GM12878 (cell line): ENCODE results near the gene EYS. TPM values are rescaled to one million over a fixed set of nuclear protein-coding genes. Genes with fewer than 3 reads are reported as not detected.

ENCODE experiments used
- ATAC-seq: fragments of 200-7000 bp; cut with Tn5 transposase; 3 replicates; pipeline ENCODE4 v1.9.1; 2020; ENCODE audit warnings: mild to moderate bottlenecking, moderate library complexity
- BruUV-seq: library from RNA; stranded (reverse); fragments of 400-500 nt; replicated peaks from 2 replicates; lab custom pipeline; 2021; lab: Mats Ljungman, UMichigan
- CTCF ChIA-PET: fragments of 300-600 bp; sonication (Branson Sonifier 250); formaldehyde crosslinking; extraction: SDS; loops from one replicate; lab custom pipeline; 2021; ENCODE audit warnings: inconsistent platforms; lab: Yijun Ruan, JAX
- POLR2A ChIA-PET: fragments of 350-600 bp; formaldehyde crosslinking; extraction: SDS; loops from one replicate; lab custom pipeline; 2021; ENCODE audit warnings: inconsistent platforms; lab: Charles Lee
- RAD21 ChIA-PET: fragments of 300-600 bp; sonication (Branson Sonifier 250); formaldehyde crosslinking; loops from one replicate; lab custom pipeline; 2023; ENCODE audit warnings: antibody characterized with exemption; ENCODE audit not compliant: unreplicated experiment; lab: Charles Lee
- SMC1A ChIA-PET: fragments of 300-600 bp; sonication (Branson Sonifier 250); formaldehyde crosslinking; loops from one replicate; lab custom pipeline; 2023; ENCODE audit not compliant: unreplicated experiment, uncharacterized antibody; lab: Charles Lee
- DNase-seq: peaks from one replicate; pipeline ENCODE4 v3.0.0-alpha.2; 2011; ENCODE audit warnings: low read depth, low spot score
- FAIRE-seq: peaks from 3 replicates; lab custom pipeline; 2011; peaks lifted over from hg19 to GRCh38; lab: Jason Lieb, UNC
- H2AFZ ChIP-seq: 2 replicates; pipeline ENCODE4 v1.6.0; 2011; ENCODE audit warnings: low read depth, low read length, control low read depth; ENCODE audit not compliant: control insufficient read depth
- H3K27ac ChIP-seq: 2 replicates; pipeline ENCODE4 v1.5.1; 2011; ENCODE audit warnings: control low read depth; ENCODE audit not compliant: control insufficient read depth, insufficient read depth
- H3K27me3 ChIP-seq, 2 experiments: replicated peaks in 1 of 2; 2 replicates each; pipeline versions ENCODE4 v1.6.0 to v1.6.1; 2011; ENCODE audit warnings: low read length in 1 of 2; ENCODE audit not compliant: control insufficient read depth in 2 of 2, insufficient read depth in 2 of 2
- H3K36me3 ChIP-seq, 2 experiments: 2 replicates each; pipeline ENCODE4 v1.5.1; 2011; ENCODE audit warnings: low read length in 1 of 2; ENCODE audit not compliant: control insufficient read depth in 2 of 2, insufficient read depth in 2 of 2
- H3K4me1 ChIP-seq: 2 replicates; pipeline ENCODE4 v1.6.1; 2011; ENCODE audit warnings: mild to moderate bottlenecking, low read length, moderate library complexity, mixed read lengths; ENCODE audit not compliant: control insufficient read depth, insufficient read depth
- H3K4me2 ChIP-seq: 2 replicates; pipeline ENCODE4 v1.6.0; 2011; ENCODE audit warnings: control low read depth; ENCODE audit not compliant: control insufficient read depth, insufficient read depth
- H3K4me3 ChIP-seq: fragments of 200-600 bp; sonication (generic); 2 replicates; pipeline ENCODE4 v1.5.1; 2016
- H3K79me2 ChIP-seq: 2 replicates; pipeline ENCODE4 v1.6.0; 2011; ENCODE audit warnings: low read length; ENCODE audit not compliant: control insufficient read depth, insufficient read depth
- H3K9ac ChIP-seq: 2 replicates; pipeline ENCODE4 v1.8.0; 2011; ENCODE audit warnings: low read length, control low read depth, mixed read lengths; ENCODE audit not compliant: control insufficient read depth, insufficient read depth
- H3K9me3 ChIP-seq: replicated peaks from 3 replicates; pipeline ENCODE4 v1.5.1; 2011; ENCODE audit warnings: mild to moderate bottlenecking, low read length; ENCODE audit not compliant: control insufficient read depth, insufficient read depth
- H4K20me1 ChIP-seq: 2 replicates; pipeline ENCODE4 v1.6.0; 2011; ENCODE audit not compliant: control insufficient read depth, insufficient read depth
- CBFB ChIP-seq: IDR thresholded peaks from 2 replicates; pipeline ENCODE4 v1.6.1; 2016; ENCODE audit warnings: antibody characterized with exemption, low read depth
- EP300 ChIP-seq, 2 experiments: fragments of 150-350 bp in 1 of 2; IDR thresholded peaks; 2 replicates each; pipeline ENCODE4 v1.6.1; 2011 to 2012; ENCODE audit warnings: low read depth in 2 of 2, low read length in 2 of 2, borderline replicate concordance in 1 of 2, improper control_type of control experiment in 1 of 2, inconsistent platforms in 1 of 2; ENCODE audit not compliant: control insufficient read depth in 1 of 2
- FOS ChIP-seq: IDR thresholded peaks from 3 replicates; pipeline ENCODE4 v1.6.1; 2011; ENCODE audit warnings: borderline replicate concordance; ENCODE audit not compliant: insufficient read length; ENCODE audit errors: extremely low read depth
- HDGF ChIP-seq: fragments of 450-650 bp; IDR thresholded peaks from 2 replicates; pipeline ENCODE4 v1.6.1; 2016; ENCODE audit warnings: antibody characterized with exemption
- IKZF2 ChIP-seq, 2 experiments: fragments of 450-650 bp; IDR thresholded peaks; 2 replicates each; pipeline ENCODE4 v1.6.1; 2017; ENCODE audit warnings: mild to moderate bottlenecking in 2 of 2, moderate library complexity in 2 of 2
- KAT2A ChIP-seq: conservative IDR thresholded peaks from 2 replicates; pipeline ENCODE4 v1.6.1; 2011; ENCODE audit warnings: low read depth, low read length; ENCODE audit not compliant: control insufficient read depth
- NRF1 ChIP-seq: conservative IDR thresholded peaks from 2 replicates; pipeline ENCODE4 v1.6.1; 2011; ENCODE audit warnings: mild to moderate bottlenecking, low read depth, low read length, improper control_type of control experiment
- RCOR1 ChIP-seq: conservative IDR thresholded peaks from 2 replicates; pipeline ENCODE4 v1.6.1; 2012; ENCODE audit warnings: low read depth, low read length, improper control_type of control experiment
- SMAD1 ChIP-seq: fragments of 450-650 bp; IDR thresholded peaks from 2 replicates; pipeline ENCODE4 v1.6.1; 2018; ENCODE audit warnings: mild to moderate bottlenecking, low read depth; ENCODE audit not compliant: partially characterized antibody
- SRF ChIP-seq, 2 experiments: IDR thresholded peaks; 2 replicates each; pipeline ENCODE4 v1.6.1; 2011; ENCODE audit warnings: low read depth in 2 of 2, low read length in 2 of 2, mild to moderate bottlenecking in 1 of 2, moderate library complexity in 1 of 2
- YBX1 ChIP-seq: fragments of 450-650 bp; IDR thresholded peaks from 2 replicates; pipeline ENCODE4 v1.6.1; 2016; ENCODE audit warnings: antibody characterized with exemption
- ZNF207 ChIP-seq: fragments of 450-650 bp; IDR thresholded peaks from 2 replicates; pipeline ENCODE4 v1.6.1; 2014; ENCODE audit warnings: antibody characterized with exemption, mild to moderate bottlenecking, borderline replicate concordance
- ZNF24 ChIP-seq: fragments of 450-650 bp; IDR thresholded peaks from 2 replicates; pipeline ENCODE4 v1.6.1; 2017; ENCODE audit warnings: antibody characterized with exemption, mild to moderate bottlenecking
- in situ Hi-C: fragments of 300-500 bp; cut with MboI; formaldehyde crosslinking; loops from 9 replicates; pipeline ENCODE4 v1.14.3; 2018; ENCODE audit warnings: mixed read lengths
- intact Hi-C: fragments of 100-400 bp; cut with micrococcal nuclease; formaldehyde crosslinking; loops from one replicate; pipeline ENCODE4 v1.14.2; 2022; ENCODE audit not compliant: unreplicated experiment
- polyA plus RNA-seq, 11 experiments: library from polyadenylated mRNA; depleted of rRNA in 4 of 11; unstranded in 6 of 11; stranded (reverse) in 5 of 11; fragments of >200 nt; fragmentation: Nextera tagmentation in 4 of 11; fragmentation: Illumina TruSeq in 1 of 11; extraction: Ambion mirVana in 4 of 11; extraction: Trizol in 1 of 11; gene quantifications; 1 replicate in 1 of 11; 2 replicates in 10 of 11; pipeline versions ENCODE4 v1.2.1 to v1.2.3, GENCODE V29; 2011 to 2016; ENCODE audit warnings: inconsistent platforms in 2 of 11, missing spikeins in 2 of 11, low read depth in 1 of 11
- total RNA-seq, 4 experiments: library from RNA; depleted of rRNA in 3 of 4; stranded (reverse); fragments of >200 nt in 3 of 4; fragmentation: Illumina TruSeq in 1 of 4; extraction: Trizol in 1 of 4; gene quantifications; 2 replicates each; pipeline versions ENCODE4 v1.2.1 to v1.2.3, GENCODE V29; 2013 to 2021
- TF ChIP-seq, protein P1 (sequence below): fragments of 450-650 bp; IDR thresholded peaks from 2 replicates; pipeline ENCODE4 v1.6.1; 2017; ENCODE audit warnings: mild to moderate bottlenecking, moderate library complexity
- TF ChIP-seq, protein P2 (sequence below): IDR thresholded peaks from 2 replicates; pipeline ENCODE4 v1.6.1; 2012; ENCODE audit warnings: low read depth, low read length, improper control_type of control experiment

The EYS gene
- total and polyA plus RNA-seq, 10 of the 15 experiments (the other 5 are each of a cell fraction or from before 2014, with no cell fraction given), result under 0.01 to 0.14 (median 0.02) TPM; not detected in 1

DNA sequence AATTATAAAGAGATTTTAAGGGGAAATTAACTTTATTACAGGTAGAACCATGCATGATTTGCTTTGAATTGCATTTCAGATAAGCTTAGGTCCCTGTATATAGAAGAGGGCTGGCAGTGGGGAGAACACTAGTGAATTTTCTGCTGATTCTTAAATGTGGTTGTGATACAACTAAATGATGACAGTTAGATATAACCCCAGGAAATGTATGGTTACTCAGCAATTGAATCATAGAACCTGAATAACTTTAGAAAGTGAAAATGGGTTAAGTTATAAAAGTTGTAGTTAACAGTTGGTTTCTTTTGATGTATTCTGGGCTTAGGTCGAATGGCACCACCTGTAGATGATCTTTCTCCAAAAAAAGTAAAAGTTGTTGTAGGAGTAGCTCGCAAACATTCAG, 2001.3 kb downstream of the EYS start (continued):
- TF ChIP-seq, protein P1, sequence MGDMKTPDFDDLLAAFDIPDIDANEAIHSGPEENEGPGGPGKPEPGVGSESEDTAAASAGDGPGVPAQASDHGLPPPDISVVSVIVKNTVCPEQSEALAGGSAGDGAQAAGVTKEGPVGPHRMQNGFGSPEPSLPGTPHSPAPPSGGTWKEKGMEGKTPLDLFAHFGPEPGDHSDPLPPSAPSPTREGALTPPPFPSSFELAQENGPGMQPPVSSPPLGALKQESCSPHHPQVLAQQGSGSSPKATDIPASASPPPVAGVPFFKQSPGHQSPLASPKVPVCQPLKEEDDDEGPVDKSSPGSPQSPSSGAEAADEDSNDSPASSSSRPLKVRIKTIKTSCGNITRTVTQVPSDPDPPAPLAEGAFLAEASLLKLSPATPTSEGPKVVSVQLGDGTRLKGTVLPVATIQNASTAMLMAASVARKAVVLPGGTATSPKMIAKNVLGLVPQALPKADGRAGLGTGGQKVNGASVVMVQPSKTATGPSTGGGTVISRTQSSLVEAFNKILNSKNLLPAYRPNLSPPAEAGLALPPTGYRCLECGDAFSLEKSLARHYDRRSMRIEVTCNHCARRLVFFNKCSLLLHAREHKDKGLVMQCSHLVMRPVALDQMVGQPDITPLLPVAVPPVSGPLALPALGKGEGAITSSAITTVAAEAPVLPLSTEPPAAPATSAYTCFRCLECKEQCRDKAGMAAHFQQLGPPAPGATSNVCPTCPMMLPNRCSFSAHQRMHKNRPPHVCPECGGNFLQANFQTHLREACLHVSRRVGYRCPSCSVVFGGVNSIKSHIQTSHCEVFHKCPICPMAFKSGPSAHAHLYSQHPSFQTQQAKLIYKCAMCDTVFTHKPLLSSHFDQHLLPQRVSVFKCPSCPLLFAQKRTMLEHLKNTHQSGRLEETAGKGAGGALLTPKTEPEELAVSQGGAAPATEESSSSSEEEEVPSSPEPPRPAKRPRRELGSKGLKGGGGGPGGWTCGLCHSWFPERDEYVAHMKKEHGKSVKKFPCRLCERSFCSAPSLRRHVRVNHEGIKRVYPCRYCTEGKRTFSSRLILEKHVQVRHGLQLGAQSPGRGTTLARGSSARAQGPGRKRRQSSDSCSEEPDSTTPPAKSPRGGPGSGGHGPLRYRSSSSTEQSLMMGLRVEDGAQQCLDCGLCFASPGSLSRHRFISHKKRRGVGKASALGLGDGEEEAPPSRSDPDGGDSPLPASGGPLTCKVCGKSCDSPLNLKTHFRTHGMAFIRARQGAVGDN, result no peak
- TF ChIP-seq, protein P2, sequence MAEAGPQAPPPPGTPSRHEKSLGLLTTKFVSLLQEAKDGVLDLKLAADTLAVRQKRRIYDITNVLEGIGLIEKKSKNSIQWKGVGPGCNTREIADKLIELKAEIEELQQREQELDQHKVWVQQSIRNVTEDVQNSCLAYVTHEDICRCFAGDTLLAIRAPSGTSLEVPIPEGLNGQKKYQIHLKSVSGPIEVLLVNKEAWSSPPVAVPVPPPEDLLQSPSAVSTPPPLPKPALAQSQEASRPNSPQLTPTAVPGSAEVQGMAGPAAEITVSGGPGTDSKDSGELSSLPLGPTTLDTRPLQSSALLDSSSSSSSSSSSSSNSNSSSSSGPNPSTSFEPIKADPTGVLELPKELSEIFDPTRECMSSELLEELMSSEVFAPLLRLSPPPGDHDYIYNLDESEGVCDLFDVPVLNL, result no peak
- no peak for TF ChIP-seq CBFB
- TF ChIP-seq EP300 (IDR thresholded peaks at IDR 0.05; ENCODE audit: borderline replicate concordance in 1 of 2, control insufficient read depth in 1 of 2, low read depth in 2 of 2, low read length in 2 of 2), result no peak
- TF ChIP-seq RCOR1, result no peak

DNA sequence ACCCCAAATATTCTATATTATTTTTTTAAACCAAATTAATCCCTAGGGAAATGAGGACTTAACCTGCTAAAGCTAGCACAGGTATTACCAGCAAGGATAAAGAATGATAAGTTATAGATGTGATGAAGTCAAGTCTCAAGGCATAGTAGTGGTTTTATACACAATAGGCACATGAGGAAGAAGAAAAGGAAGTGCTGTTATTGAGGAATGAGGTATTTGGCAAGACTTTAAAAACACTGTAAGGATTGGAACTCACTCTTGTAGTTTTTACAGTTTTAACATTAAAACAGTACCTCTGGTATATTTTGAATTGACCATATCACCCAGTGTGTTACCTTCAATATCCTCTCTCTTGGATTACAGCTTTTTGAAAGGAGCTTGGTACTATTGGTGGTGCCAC, 2016.8 kb downstream of the EYS start:
- H3K36me3 ChIP-seq, result peaks cover 0 to 4% of the 10 kb centered on the region in 2 experiments; a peak in 1 of 4 replicates
- intact Hi-C loops, result no loop called here
- TF ChIP-seq HDGF (no peak), FOS (no peak), ZNF207 (no peak), KAT2A (no peak), NRF1 (no peak), ZNF24 (no peak), IKZF2 (IDR thresholded peaks at IDR 0.05) (no peak), SMAD1 (no peak), SRF (IDR thresholded peaks at IDR 0.05; ENCODE audit: low read depth in 2 of 2, low read length in 2 of 2) (no peak), YBX1 (no peak)
- TF ChIP-seq, all 136 proteins: peak for 0
- POLR2A ChIA-PET, result interaction anchor here (1.1 kb wide), 1 partner anchor 92 kb away, joined by 3 read pairs; no protein-coding TSS in a partner anchor
- H3K9ac ChIP-seq, result no peak overlapping the region
- no peaks in the 10 kb centered on the region for H3K9me3 ChIP-seq
- peaks cover 9% of the 10 kb centered on the region for H3K4me1 ChIP-seq
- ATAC-seq, result no peak
- no peak overlapping the region for H3K27ac ChIP-seq
- H3K79me2 ChIP-seq, result no peaks in the 10 kb centered on the region; the same call in none of the 2 replicates
- BruUV-seq, result no TSS peak
- in situ Hi-C loops, result no loop called here
- no peak for FAIRE-seq
- H3K4me2 ChIP-seq, result no peak overlapping the region
- SMC1A ChIA-PET, result interaction anchor here (0.7 to 1.3 kb wide), 6 partner anchors 11 to 92 kb away, joined by 3 to 4 read pairs (median 3); no protein-coding TSS in a partner anchor
- no peaks in the 10 kb centered on the region for H3K27me3 ChIP-seq
- DNase-seq, result no peak
- CTCF ChIA-PET, result interaction anchor here (0.9 to 2.5 kb wide), 6 partner anchors 9 to 338 kb away, joined by 3 to 10 read pairs (median 4); no protein-coding TSS in a partner anchor
- no peaks in the 10 kb centered on the region for H4K20me1 ChIP-seq
- RAD21 ChIA-PET, result interaction anchor here (0.9 to 1.7 kb wide), 4 partner anchors 10 to 338 kb away, joined by 3 to 5 read pairs (median 4); no protein-coding TSS in a partner anchor
- no peak overlapping the region for H3K4me3 ChIP-seq
- no peak overlapping the region for H2AFZ ChIP-seq
